Endodermal cell (in vitro differentiated cells): Measurements from ENCODE around the gene TUB. TPM values are rescaled to one million over a fixed set of nuclear protein-coding genes. Genes with fewer than 3 reads are reported as not detected.

Experiments
- DNase-seq: peaks from one replicate; pipeline ENCODE4 v3.0.0-alpha.2; 2017
- H3K27ac ChIP-seq: 2 replicates; pipeline ENCODE4 v1.5.1; 2013; ENCODE audit warnings: mild to moderate bottlenecking, low read depth, low read length, moderate library complexity
- H3K27me3 ChIP-seq: 2 replicates; pipeline ENCODE4 v1.6.1; 2013; ENCODE audit warnings: mild to moderate bottlenecking, low read length, moderate library complexity; ENCODE audit not compliant: insufficient read depth, control insufficient read depth, poor library complexity, severe bottlenecking
- H3K36me3 ChIP-seq: 2 replicates; pipeline ENCODE4 v1.7.0; 2013; ENCODE audit warnings: mild to moderate bottlenecking, low read length, moderate library complexity; ENCODE audit not compliant: control insufficient read depth, insufficient read depth
- H3K4me1 ChIP-seq: one replicate; pipeline ENCODE4 v1.7.0; 2013; ENCODE audit warnings: low read length; ENCODE audit not compliant: control insufficient read depth, insufficient read depth
- H3K4me3 ChIP-seq: 2 replicates; pipeline ENCODE4 v1.5.1; 2013; ENCODE audit warnings: mild to moderate bottlenecking, low read length, moderate library complexity
- H3K9ac ChIP-seq: 2 replicates; pipeline ENCODE4 v1.6.1; 2013; ENCODE audit warnings: mild to moderate bottlenecking, low read length, moderate library complexity; ENCODE audit not compliant: poor library complexity, severe bottlenecking; ENCODE audit errors: extremely low read depth
- H3K9me3 ChIP-seq: 2 replicates; pipeline ENCODE4 v1.6.1; 2013; ENCODE audit warnings: mild to moderate bottlenecking, low read length, moderate library complexity; ENCODE audit not compliant: control insufficient read depth
- H3K27ac Mint-ChIP-seq: 2 replicates; pipeline ENCODE4 v1.8.0; 2020; ENCODE audit warnings: mixed read lengths
- H3K27me3 Mint-ChIP-seq: 2 replicates; pipeline ENCODE4 v1.8.0; 2021; ENCODE audit warnings: mild to moderate bottlenecking, mixed read lengths; ENCODE audit not compliant: insufficient read depth
- H3K36me3 Mint-ChIP-seq: 2 replicates; pipeline ENCODE4 v1.8.0; 2020; ENCODE audit warnings: low read depth, mixed read lengths
- H3K4me1 Mint-ChIP-seq: 2 replicates; pipeline ENCODE4 v1.8.0; 2020; ENCODE audit warnings: mixed read lengths
- H3K4me3 Mint-ChIP-seq: 2 replicates; pipeline ENCODE4 v1.8.0; 2020; ENCODE audit warnings: mild to moderate bottlenecking, moderate library complexity, mixed read lengths
- H3K9me3 Mint-ChIP-seq: 2 replicates; pipeline ENCODE4 v1.8.0; 2020; ENCODE audit warnings: mild to moderate bottlenecking, mixed read lengths
- CTCF ChIP-seq: fragments of 200-600 bp; sonication (generic); conservative IDR thresholded peaks from 2 replicates; pipeline ENCODE4 v1.5.0; 2021; ENCODE audit warnings: antibody characterized with exemption, mild to moderate bottlenecking
- WGBS, 2 experiments: methylation state at CpG; one replicate each; pipeline versions ENCODE4 v1.1.5 to v1.1.7; 2013; ENCODE audit warnings: missing lambda C conversion rate in 2 of 2, mixed read lengths in 1 of 2; ENCODE audit not compliant: insufficient coverage in 1 of 2, insufficient read length in 1 of 2; 5-methylcytosine and 5-hydroxymethylcytosine counted together
- total RNA-seq, 2 donors: library from RNA; stranded (reverse); fragmentation: NEBNext Ultra II Directional in 1 of 2; extraction: Animal tissue kit (Norgen Biotek cat#: 25700) in 1 of 2; gene quantifications; 2 replicates in 1 of 2; 3 replicates in 1 of 2; pipeline ENCODE4 v1.2.1, GENCODE V29; 2021

Gene TUB
- total RNA-seq, 2 donors from 2014 or later, result 15.8 to 29.9 TPM

DNA sequence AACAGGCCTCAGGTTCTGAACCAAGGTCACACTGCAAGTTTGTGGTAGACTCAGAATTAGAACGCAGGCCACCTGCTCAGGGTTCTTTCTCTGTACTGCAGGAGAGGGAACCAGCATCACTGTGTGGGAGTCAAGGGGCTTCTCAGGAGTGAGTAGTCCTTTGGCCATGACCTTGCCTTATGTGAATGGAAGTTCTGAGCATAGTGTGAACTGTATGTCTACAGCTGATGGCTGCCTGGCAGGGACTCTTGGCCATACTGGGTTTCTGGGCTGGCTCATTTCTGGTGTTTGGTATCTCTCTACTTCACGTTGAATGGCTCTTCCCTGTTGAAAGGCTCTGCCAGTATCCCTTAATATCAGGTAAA lies 40.1 kb upstream of the TUB start:
- peaks cover 21% of the 10 kb centered on the region for H3K27me3 Mint-ChIP-seq

GRCh38 chr11:8041576-8041975 lies 39.4 kb upstream of the TUB start:
- TF ChIP-seq CTCF, result no peak
- H3K27ac ChIP-seq, result no peak overlapping the region
- Mint-ChIP-seq H3K36me3 (no peaks in the 10 kb centered on the region), H3K27me3 (peaks cover 21% of the 10 kb centered on the region), H3K4me3 (no peak overlapping the region), H3K27ac (no peak overlapping the region), H3K9me3 (peaks cover 3% of the 10 kb centered on the region), H3K4me1 (peaks cover 2% of the 10 kb centered on the region)
- no peaks in the 10 kb centered on the region for H3K4me1 ChIP-seq
- no peak overlapping the region for H3K9ac ChIP-seq
- peaks cover 12% of the 10 kb centered on the region for H3K27me3 ChIP-seq
- no peaks in the 10 kb centered on the region for H3K36me3 ChIP-seq
- no peaks in the 10 kb centered on the region for H3K9me3 ChIP-seq
- DNase-seq, result no peak
- no peak overlapping the region for H3K4me3 ChIP-seq
- 85 to 100% methylated on average over 2 to 4 of the region's 4 CpGs for WGBS, 2 experiments

More for the DNA sequence above, 40.1 kb upstream of the TUB start:
- Histone ChIP-seq H3K4me3 (no peak overlapping the region), H3K27ac (no peak overlapping the region), H3K4me1 (no peaks in the 10 kb centered on the region), H3K9ac (no peak overlapping the region), H3K9me3 (no peaks in the 10 kb centered on the region), H3K36me3 (no peaks in the 10 kb centered on the region), H3K27me3 (peaks cover 12% of the 10 kb centered on the region)
- Mint-ChIP-seq H3K36me3 (no peaks in the 10 kb centered on the region), H3K9me3 (peaks cover 3% of the 10 kb centered on the region), H3K4me1 (peaks cover under 1% of the 10 kb centered on the region), H3K27ac (no peak overlapping the region), H3K4me3 (no peak overlapping the region)
- no peak for TF ChIP-seq CTCF
- DNase-seq, result no peak
- WGBS, 2 experiments, result 75 to 82% methylated on average over 1 to 2 of the region's 2 CpGs

DNA sequence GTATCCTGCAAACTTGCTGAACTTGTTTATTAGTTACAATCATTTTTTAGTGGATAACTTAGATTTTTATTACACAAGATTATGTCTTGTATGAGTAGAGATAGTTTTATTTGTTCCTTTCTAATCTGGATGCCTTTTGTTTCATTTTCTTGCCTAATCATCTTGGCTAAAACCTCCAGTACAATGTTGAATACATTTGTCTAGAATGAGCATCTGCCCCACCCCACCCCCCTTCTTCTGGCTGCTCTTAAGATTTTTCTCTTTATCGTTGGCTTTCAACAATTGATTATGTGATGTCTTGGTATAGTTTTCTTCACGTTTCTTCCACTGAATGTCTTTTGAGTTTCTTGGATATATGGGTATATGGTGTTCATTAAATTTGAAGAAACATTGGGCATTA lies 37.3 kb upstream of the TUB start:
- H3K4me1 Mint-ChIP-seq, result peaks cover 2% of the 10 kb centered on the region
- WGBS, 2 experiments, result 90% methylated on average over 2 of the region's 2 CpGs; no CpG with 5 or more reads in 1 of the 2 experiments

More for the DNA sequence above, 37.3 kb upstream of the TUB start:
- no peak overlapping the region for H3K9ac ChIP-seq
- peaks cover 10% of the 10 kb centered on the region for H3K27me3 Mint-ChIP-seq
- H3K4me1 ChIP-seq, result no peaks in the 10 kb centered on the region
- peaks cover 3% of the 10 kb centered on the region for H3K9me3 Mint-ChIP-seq
- H3K9me3 ChIP-seq, result no peaks in the 10 kb centered on the region
- no peak overlapping the region for H3K4me3 Mint-ChIP-seq
- no peak for TF ChIP-seq CTCF
- peaks cover 12% of the 10 kb centered on the region for H3K27me3 ChIP-seq
- no peaks in the 10 kb centered on the region for H3K36me3 ChIP-seq
- H3K27ac ChIP-seq, result no peak overlapping the region
- H3K36me3 Mint-ChIP-seq, result no peaks in the 10 kb centered on the region
- no peak overlapping the region for H3K4me3 ChIP-seq
- DNase-seq, result no peak
- no peak overlapping the region for H3K27ac Mint-ChIP-seq
